H1 (cell line): ENCODE results near the gene MMP11. TPM values are rescaled to one million over a fixed set of nuclear protein-coding genes. Genes with fewer than 3 reads are reported as not detected.

Experiments used
- CBX5 ChIP-seq: fragments of 300-800, 300-1000 bp; sonication (generic); IDR thresholded peaks from 2 replicates; pipeline ENCODE4 v1.7.1; 2016; ENCODE audit warnings: antibody characterized with exemption, low read length, low read depth
- CHD7 ChIP-seq: fragments of 300-600 bp; sonication (generic); IDR thresholded peaks from 2 replicates; pipeline ENCODE4 v1.7.1; 2012; ENCODE audit warnings: low read length, moderate library complexity, mild to moderate bottlenecking, inconsistent platforms; ENCODE audit not compliant: insufficient replicate concordance
- GTF2F1 ChIP-seq: IDR thresholded peaks from 2 replicates; pipeline ENCODE4 v1.6.1; 2012; ENCODE audit warnings: low read depth, low read length, improper control_type of control experiment, borderline replicate concordance
- RNF2 ChIP-seq: fragments of 200-900, 300-1000 bp; sonication (generic); IDR thresholded peaks from 2 replicates; pipeline ENCODE4 v1.7.1; 2016; ENCODE audit warnings: borderline replicate concordance, low read depth, mild to moderate bottlenecking, antibody characterized with exemption, low read length; ENCODE audit not compliant: poor library complexity, severe bottlenecking; ENCODE audit errors: missing control alignments
- RXRA ChIP-seq: IDR thresholded peaks from 2 replicates; pipeline ENCODE4 v1.6.1; 2011; ENCODE audit warnings: low read depth, mild to moderate bottlenecking, low read length, moderate library complexity; ENCODE audit not compliant: insufficient read depth
- SP4 ChIP-seq: IDR thresholded peaks from 2 replicates; pipeline ENCODE4 v1.6.1; 2012; ENCODE audit warnings: low read length, inconsistent platforms
- TEAD4 ChIP-seq: IDR thresholded peaks from 2 replicates; pipeline ENCODE4 v1.6.1; 2012; ENCODE audit warnings: low read depth, low read length, inconsistent platforms, mixed read lengths
- polyA plus RNA-seq, 7 experiments: library from polyadenylated mRNA; depleted of rRNA in 3 of 7; stranded (reverse) in 5 of 7; unstranded in 2 of 7; fragments of >200 nt in 5 of 7; fragments of 200-250 nt in 2 of 7; gene quantifications; 1 replicate in 5 of 7; 2 replicates in 1 of 7; 4 replicates in 1 of 7; pipeline versions ENCODE4 v1.2.1 to v1.2.3, GENCODE V29; 2011 to 2013; ENCODE audit warnings: missing spikeins in 2 of 7, mixed read lengths in 2 of 7
- total RNA-seq: library from RNA; stranded (reverse); fragmentation: NEBNext Ultra II Directional; extraction: Animal tissue kit (Norgen Biotek cat#: 25700); gene quantifications from 2 replicates; pipeline ENCODE4 v1.2.1, GENCODE V29; 2021
- TF ChIP-seq, protein P1 (sequence below): IDR thresholded peaks from 2 replicates; pipeline ENCODE4 v1.6.1; 2012; ENCODE audit warnings: low read length, inconsistent platforms

Gene MMP11
- total and polyA plus RNA-seq, 2 of the 8 experiments (the other 6 are each of a cell fraction or from before 2014, with no cell fraction given), result 10.2 to 18.3 TPM

- TF ChIP-seq CHD7 (no peak), RNF2 (no peak), CBX5 (no peak), SP4 (no peak), GTF2F1 (no peak), TEAD4 (no peak), RXRA (no peak)
- TF ChIP-seq, protein P1, sequence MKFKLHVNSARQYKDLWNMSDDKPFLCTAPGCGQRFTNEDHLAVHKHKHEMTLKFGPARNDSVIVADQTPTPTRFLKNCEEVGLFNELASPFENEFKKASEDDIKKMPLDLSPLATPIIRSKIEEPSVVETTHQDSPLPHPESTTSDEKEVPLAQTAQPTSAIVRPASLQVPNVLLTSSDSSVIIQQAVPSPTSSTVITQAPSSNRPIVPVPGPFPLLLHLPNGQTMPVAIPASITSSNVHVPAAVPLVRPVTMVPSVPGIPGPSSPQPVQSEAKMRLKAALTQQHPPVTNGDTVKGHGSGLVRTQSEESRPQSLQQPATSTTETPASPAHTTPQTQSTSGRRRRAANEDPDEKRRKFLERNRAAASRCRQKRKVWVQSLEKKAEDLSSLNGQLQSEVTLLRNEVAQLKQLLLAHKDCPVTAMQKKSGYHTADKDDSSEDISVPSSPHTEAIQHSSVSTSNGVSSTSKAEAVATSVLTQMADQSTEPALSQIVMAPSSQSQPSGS, result no peak
Observed at GRCh38 chr22:23833017-23833751, 60.5 kb downstream of the MMP11 start (continued).
